Suprapubic skin (tissue), 4 donors: ENCODE results near the gene OXTR.

Experiments
- EP300 ChIP-seq: sonication (generic); formaldehyde crosslinking; IDR thresholded peaks from one replicate; pipeline ENCODE4 v1.6.1; 2017; ENCODE audit warnings: antibody characterized with exemption
- POLR2A ChIP-seq, 2 donors: fragments of 450-650 bp; IDR thresholded peaks; one replicate each; pipeline ENCODE4 v1.6.1; 2017; ENCODE audit warnings: antibody characterized with exemption in 2 of 2, mild to moderate bottlenecking in 2 of 2, moderate library complexity in 2 of 2
- POLR2AphosphoS5 ChIP-seq, 3 donors: sonication (generic); formaldehyde crosslinking; IDR thresholded peaks; one replicate each; pipeline ENCODE4 v1.6.1; 2017; ENCODE audit warnings: antibody characterized with exemption in 3 of 3
- TF ChIP-seq, protein P1 (sequence below), 2 donors: fragments of 200-600 bp in 1 of 2; fragments of 450-650 bp in 1 of 2; sonication (generic) in 1 of 2; IDR thresholded peaks; one replicate each; pipeline ENCODE4 v1.5.1; 2016 to 2019; ENCODE audit warnings: antibody characterized with exemption in 2 of 2, mild to moderate bottlenecking in 1 of 2, moderate library complexity in 1 of 2

DNA sequence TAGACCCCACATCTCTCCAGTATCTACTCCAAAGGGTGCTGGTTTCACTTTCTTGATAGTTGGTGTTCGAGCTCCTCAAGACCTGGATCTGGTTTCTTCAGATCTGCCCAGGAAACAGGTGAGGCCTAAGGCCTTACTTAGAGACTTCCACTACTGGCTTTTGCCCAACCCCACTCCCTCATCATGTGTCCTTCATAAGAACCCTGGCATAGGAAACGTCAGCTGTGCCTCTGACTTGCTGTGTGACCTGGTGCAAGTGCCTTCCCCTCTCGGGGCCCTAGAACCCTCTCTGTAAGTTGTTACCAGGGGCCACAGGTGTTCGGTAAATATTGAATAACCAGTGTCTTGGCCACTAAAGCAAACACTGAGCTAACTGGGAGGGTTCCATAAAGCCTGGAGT lies 3.9 kb downstream of the OXTR start:
- TF ChIP-seq, protein P1, sequence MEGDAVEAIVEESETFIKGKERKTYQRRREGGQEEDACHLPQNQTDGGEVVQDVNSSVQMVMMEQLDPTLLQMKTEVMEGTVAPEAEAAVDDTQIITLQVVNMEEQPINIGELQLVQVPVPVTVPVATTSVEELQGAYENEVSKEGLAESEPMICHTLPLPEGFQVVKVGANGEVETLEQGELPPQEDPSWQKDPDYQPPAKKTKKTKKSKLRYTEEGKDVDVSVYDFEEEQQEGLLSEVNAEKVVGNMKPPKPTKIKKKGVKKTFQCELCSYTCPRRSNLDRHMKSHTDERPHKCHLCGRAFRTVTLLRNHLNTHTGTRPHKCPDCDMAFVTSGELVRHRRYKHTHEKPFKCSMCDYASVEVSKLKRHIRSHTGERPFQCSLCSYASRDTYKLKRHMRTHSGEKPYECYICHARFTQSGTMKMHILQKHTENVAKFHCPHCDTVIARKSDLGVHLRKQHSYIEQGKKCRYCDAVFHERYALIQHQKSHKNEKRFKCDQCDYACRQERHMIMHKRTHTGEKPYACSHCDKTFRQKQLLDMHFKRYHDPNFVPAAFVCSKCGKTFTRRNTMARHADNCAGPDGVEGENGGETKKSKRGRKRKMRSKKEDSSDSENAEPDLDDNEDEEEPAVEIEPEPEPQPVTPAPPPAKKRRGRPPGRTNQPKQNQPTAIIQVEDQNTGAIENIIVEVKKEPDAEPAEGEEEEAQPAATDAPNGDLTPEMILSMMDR (IDR thresholded peaks at IDR 0.05): no peak
- no peak for TF ChIP-seq EP300
- no peak for TF ChIP-seq POLR2AphosphoS5 (IDR thresholded peaks at IDR 0.05)
- TF ChIP-seq POLR2A (IDR thresholded peaks at IDR 0.05): no peak
